ENCODE measurements around the gene LRRC63. TPM values are rescaled to one million over a fixed set of nuclear protein-coding genes. Genes with fewer than 3 reads are reported as not detected.

Gene LRRC63
- total and polyA plus RNA-seq, 2 donors (not counting 3 experiments of a cell fraction or from before 2014, with no cell fraction given), result 0.04 TPM; not detected in 1

- Histone ChIP-seq H3K9me3 (replicated peaks; ENCODE audit: control insufficient read depth, insufficient read depth, low read length) (no peaks in the 10 kb centered on the region), H2AFZ (ENCODE audit: low read depth, low read length) (no peak overlapping the region), H3K79me2 (ENCODE audit: control insufficient read depth, insufficient read depth, low read length) (no peaks in the 10 kb centered on the region), H4K20me1 (replicated peaks; ENCODE audit: control insufficient read depth, extremely low read depth, insufficient read depth, low read length) (no peaks in the 10 kb centered on the region), H3K9ac (replicated peaks; ENCODE audit: extremely low read depth, insufficient read depth, low read length) (no peak overlapping the region), H3K4me1 (ENCODE audit: control insufficient read depth, extremely low read depth, insufficient read depth, low read length) (no peaks in the 10 kb centered on the region), H3K27me3 (ENCODE audit: control insufficient read depth in 2 of 2, insufficient read depth in 2 of 2, low read length in 2 of 2) (no peaks in the 10 kb centered on the region), H3K36me3 (ENCODE audit: control insufficient read depth in 2 of 2, extremely low read depth in 1 of 2, insufficient read depth in 2 of 2, low read length in 2 of 2) (no peaks in the 10 kb centered on the region), H3K4me3 (replicated peaks in 1 of 3; ENCODE audit: insufficient read depth in 1 of 3, low read depth in 1 of 3, low read length in 3 of 3) (no peak overlapping the region), H3K27ac (ENCODE audit: insufficient read depth, low read depth, low read length) (no peak overlapping the region), H3K4me2 (ENCODE audit: insufficient read depth, low read length) (no peak overlapping the region), H3K9me1 (replicated peaks; ENCODE audit: control insufficient read depth, extremely low read depth, insufficient read depth, low read length) (no peaks in the 10 kb centered on the region)
- no peak for DNase-seq (ENCODE audit: low read depth, low spot score)
- intact Hi-C loops (cut with micrococcal nuclease), result no loop called here
- TF ChIP-seq GATA2 (IDR thresholded peaks at IDR 0.05; ENCODE audit: insufficient read depth, insufficient read length, low read depth, low read length) (no peak), FOS (IDR thresholded peaks at IDR 0.05; ENCODE audit: borderline replicate concordance, insufficient read depth, low read length) (no peak), MAX (IDR thresholded peaks at IDR 0.05; ENCODE audit: insufficient read depth, insufficient read length) (no peak), CTCF (IDR thresholded peaks at IDR 0.05; ENCODE audit: extremely low read depth in 1 of 2, insufficient read depth in 1 of 2, low read depth in 1 of 2, low read length in 2 of 2) (no peak), POLR2AphosphoS5 (IDR thresholded peaks at IDR 0.05; ENCODE audit: insufficient read depth, low read depth, low read length) (no peak), JUN (IDR thresholded peaks at IDR 0.05; ENCODE audit: borderline replicate concordance, insufficient read depth, insufficient read length, low read depth) (no peak), EZH2 (IDR thresholded peaks at IDR 0.05; ENCODE audit: borderline replicate concordance, low read depth, low read length, severe bottlenecking) (no peak), MYC (IDR thresholded peaks at IDR 0.05; ENCODE audit: low read depth, low read length) (no peak), POLR2A (IDR thresholded peaks at IDR 0.05; ENCODE audit: low read depth, low read length) (no peak)
- POLR2A ChIA-PET, result no interaction called here
- CTCF ChIA-PET, result interaction anchor here (0.8 kb wide), 1 partner anchor 36 kb away, joined by 3 read pairs; no protein-coding TSS in a partner anchor
- dilution Hi-C loops (cut with MboI; ENCODE audit: extremely low pct_ligation_motif_present, low sequenced_read_pairs), result no loop called here
- no TSS peak for BruUV-seq (replicated peaks)
- no peak for FAIRE-seq
Observed at GRCh38 chr13:46235286-46235685, 23.6 kb downstream of the LRRC63 start.
